H1 (cell line): ENCODE data around the gene TUT1. TPM values are rescaled to one million over a fixed set of nuclear protein-coding genes. Genes with fewer than 3 reads are reported as not detected.
A peak's percentile ranks its signal among the peaks of the same experiment; 100 is the strongest.

Experiments
- CBX8 ChIP-seq: fragments of 300-800, 300-1000 bp; sonication (generic); IDR thresholded peaks from 2 replicates; pipeline ENCODE4 v1.7.1; 2016; ENCODE audit warnings: low read depth, low read length, borderline replicate concordance
- CEBPB ChIP-seq: IDR thresholded peaks from 2 replicates; pipeline ENCODE4 v1.6.1; 2012; ENCODE audit warnings: low read depth, low read length
- HDAC6 ChIP-seq: IDR thresholded peaks from one replicate; pipeline ENCODE4 v1.7.1; 2012; ENCODE audit warnings: low read depth, mild to moderate bottlenecking, inconsistent platforms, low read length, moderate library complexity
- MAFK ChIP-seq: IDR thresholded peaks from 2 replicates; pipeline ENCODE4 v1.6.1; 2012; ENCODE audit warnings: low read depth, mild to moderate bottlenecking, improper control_type of control experiment, low read length
- POLR2AphosphoS5 ChIP-seq: IDR thresholded peaks from 2 replicates; pipeline ENCODE4 v1.6.1; 2011; ENCODE audit warnings: low read depth, low read length
- POU5F1 ChIP-seq: IDR thresholded peaks from 2 replicates; pipeline ENCODE4 v1.6.1; 2011; ENCODE audit warnings: low read depth, mild to moderate bottlenecking, low read length, moderate library complexity
- SIN3A ChIP-seq, 2 experiments: IDR thresholded peaks in 1 of 2; conservative IDR thresholded peaks in 1 of 2; 2 replicates each; pipeline ENCODE4 v1.6.1; 2011 to 2012; ENCODE audit warnings: low read length in 2 of 2, improper control_type of control experiment in 1 of 2, low read depth in 1 of 2, mild to moderate bottlenecking in 1 of 2
- SP4 ChIP-seq: IDR thresholded peaks from 2 replicates; pipeline ENCODE4 v1.6.1; 2012; ENCODE audit warnings: low read length, inconsistent platforms
- SUZ12 ChIP-seq: fragments of 200-600 bp; sonication (generic); IDR thresholded peaks from 2 replicates; pipeline ENCODE4 v1.6.1; 2012; ENCODE audit warnings: mild to moderate bottlenecking, inconsistent platforms, low read length, moderate library complexity, mixed read lengths
- polyA plus RNA-seq, 7 experiments: library from polyadenylated mRNA; depleted of rRNA in 3 of 7; stranded (reverse) in 5 of 7; unstranded in 2 of 7; fragments of >200 nt in 5 of 7; fragments of 200-250 nt in 2 of 7; gene quantifications; 1 replicate in 5 of 7; 2 replicates in 1 of 7; 4 replicates in 1 of 7; pipeline versions ENCODE4 v1.2.1 to v1.2.3, GENCODE V29; 2011 to 2013; ENCODE audit warnings: missing spikeins in 2 of 7, mixed read lengths in 2 of 7
- total RNA-seq: library from RNA; stranded (reverse); fragmentation: NEBNext Ultra II Directional; extraction: Animal tissue kit (Norgen Biotek cat#: 25700); gene quantifications from 2 replicates; pipeline ENCODE4 v1.2.1, GENCODE V29; 2021
- TF ChIP-seq, protein P1 (sequence below): fragments of 300-600 bp; sonication (generic); IDR thresholded peaks from 2 replicates; pipeline ENCODE4 v1.7.1; 2012; ENCODE audit warnings: low read length, moderate library complexity, mild to moderate bottlenecking, inconsistent platforms; ENCODE audit not compliant: insufficient replicate concordance

The TUT1 gene
- total and polyA plus RNA-seq, 2 of the 8 experiments (the other 6 are each of a cell fraction or from before 2014, with no cell fraction given) = 17.8 to 24.6 TPM

GRCh38 chr11:62621567-62622470, 30.5 kb upstream of the TUT1 start, which contains the start of gene B3GAT3 (continued):
- TF ChIP-seq, protein P1, sequence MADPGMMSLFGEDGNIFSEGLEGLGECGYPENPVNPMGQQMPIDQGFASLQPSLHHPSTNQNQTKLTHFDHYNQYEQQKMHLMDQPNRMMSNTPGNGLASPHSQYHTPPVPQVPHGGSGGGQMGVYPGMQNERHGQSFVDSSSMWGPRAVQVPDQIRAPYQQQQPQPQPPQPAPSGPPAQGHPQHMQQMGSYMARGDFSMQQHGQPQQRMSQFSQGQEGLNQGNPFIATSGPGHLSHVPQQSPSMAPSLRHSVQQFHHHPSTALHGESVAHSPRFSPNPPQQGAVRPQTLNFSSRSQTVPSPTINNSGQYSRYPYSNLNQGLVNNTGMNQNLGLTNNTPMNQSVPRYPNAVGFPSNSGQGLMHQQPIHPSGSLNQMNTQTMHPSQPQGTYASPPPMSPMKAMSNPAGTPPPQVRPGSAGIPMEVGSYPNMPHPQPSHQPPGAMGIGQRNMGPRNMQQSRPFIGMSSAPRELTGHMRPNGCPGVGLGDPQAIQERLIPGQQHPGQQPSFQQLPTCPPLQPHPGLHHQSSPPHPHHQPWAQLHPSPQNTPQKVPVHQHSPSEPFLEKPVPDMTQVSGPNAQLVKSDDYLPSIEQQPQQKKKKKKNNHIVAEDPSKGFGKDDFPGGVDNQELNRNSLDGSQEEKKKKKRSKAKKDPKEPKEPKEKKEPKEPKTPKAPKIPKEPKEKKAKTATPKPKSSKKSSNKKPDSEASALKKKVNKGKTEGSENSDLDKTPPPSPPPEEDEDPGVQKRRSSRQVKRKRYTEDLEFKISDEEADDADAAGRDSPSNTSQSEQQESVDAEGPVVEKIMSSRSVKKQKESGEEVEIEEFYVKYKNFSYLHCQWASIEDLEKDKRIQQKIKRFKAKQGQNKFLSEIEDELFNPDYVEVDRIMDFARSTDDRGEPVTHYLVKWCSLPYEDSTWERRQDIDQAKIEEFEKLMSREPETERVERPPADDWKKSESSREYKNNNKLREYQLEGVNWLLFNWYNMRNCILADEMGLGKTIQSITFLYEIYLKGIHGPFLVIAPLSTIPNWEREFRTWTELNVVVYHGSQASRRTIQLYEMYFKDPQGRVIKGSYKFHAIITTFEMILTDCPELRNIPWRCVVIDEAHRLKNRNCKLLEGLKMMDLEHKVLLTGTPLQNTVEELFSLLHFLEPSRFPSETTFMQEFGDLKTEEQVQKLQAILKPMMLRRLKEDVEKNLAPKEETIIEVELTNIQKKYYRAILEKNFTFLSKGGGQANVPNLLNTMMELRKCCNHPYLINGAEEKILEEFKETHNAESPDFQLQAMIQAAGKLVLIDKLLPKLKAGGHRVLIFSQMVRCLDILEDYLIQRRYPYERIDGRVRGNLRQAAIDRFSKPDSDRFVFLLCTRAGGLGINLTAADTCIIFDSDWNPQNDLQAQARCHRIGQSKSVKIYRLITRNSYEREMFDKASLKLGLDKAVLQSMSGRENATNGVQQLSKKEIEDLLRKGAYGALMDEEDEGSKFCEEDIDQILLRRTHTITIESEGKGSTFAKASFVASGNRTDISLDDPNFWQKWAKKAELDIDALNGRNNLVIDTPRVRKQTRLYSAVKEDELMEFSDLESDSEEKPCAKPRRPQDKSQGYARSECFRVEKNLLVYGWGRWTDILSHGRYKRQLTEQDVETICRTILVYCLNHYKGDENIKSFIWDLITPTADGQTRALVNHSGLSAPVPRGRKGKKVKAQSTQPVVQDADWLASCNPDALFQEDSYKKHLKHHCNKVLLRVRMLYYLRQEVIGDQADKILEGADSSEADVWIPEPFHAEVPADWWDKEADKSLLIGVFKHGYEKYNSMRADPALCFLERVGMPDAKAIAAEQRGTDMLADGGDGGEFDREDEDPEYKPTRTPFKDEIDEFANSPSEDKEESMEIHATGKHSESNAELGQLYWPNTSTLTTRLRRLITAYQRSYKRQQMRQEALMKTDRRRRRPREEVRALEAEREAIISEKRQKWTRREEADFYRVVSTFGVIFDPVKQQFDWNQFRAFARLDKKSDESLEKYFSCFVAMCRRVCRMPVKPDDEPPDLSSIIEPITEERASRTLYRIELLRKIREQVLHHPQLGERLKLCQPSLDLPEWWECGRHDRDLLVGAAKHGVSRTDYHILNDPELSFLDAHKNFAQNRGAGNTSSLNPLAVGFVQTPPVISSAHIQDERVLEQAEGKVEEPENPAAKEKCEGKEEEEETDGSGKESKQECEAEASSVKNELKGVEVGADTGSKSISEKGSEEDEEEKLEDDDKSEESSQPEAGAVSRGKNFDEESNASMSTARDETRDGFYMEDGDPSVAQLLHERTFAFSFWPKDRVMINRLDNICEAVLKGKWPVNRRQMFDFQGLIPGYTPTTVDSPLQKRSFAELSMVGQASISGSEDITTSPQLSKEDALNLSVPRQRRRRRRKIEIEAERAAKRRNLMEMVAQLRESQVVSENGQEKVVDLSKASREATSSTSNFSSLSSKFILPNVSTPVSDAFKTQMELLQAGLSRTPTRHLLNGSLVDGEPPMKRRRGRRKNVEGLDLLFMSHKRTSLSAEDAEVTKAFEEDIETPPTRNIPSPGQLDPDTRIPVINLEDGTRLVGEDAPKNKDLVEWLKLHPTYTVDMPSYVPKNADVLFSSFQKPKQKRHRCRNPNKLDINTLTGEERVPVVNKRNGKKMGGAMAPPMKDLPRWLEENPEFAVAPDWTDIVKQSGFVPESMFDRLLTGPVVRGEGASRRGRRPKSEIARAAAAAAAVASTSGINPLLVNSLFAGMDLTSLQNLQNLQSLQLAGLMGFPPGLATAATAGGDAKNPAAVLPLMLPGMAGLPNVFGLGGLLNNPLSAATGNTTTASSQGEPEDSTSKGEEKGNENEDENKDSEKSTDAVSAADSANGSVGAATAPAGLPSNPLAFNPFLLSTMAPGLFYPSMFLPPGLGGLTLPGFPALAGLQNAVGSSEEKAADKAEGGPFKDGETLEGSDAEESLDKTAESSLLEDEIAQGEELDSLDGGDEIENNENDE = no peak
- TF ChIP-seq CEBPB (peak; percentile 86), HDAC6 (no peak), POLR2AphosphoS5 (peak; percentile 87), CBX8 (no peak), SIN3A (conservative IDR thresholded peaks at IDR 0.05 in 1 of 2, IDR thresholded peaks at IDR 0.05 in 1 of 2; ENCODE audit: low read depth in 1 of 2, low read length in 2 of 2) (peak; percentile 74 to 93; a peak in 3 of 4 replicates), SP4 (peak; percentile 74; the same call in 1 of the 2 replicates), MAFK (no peak), POU5F1 (no peak), SUZ12 (no peak)
